Activated CD4-positive, alpha-beta memory T cell treated with anti-CD3 and anti-CD28 coated beads, Interleukin-2, amount 10 ng/mL, durations not matched to agents 7 days and 5 days (primary cell): ENCODE results near the gene ILDR1. TPM values are rescaled to one million over a fixed set of nuclear protein-coding genes. Genes with fewer than 3 reads are reported as not detected.

ENCODE experiments used
- CTCF ChIA-PET: fragments of 350-600 bp; sonication (Branson Sonifier 250); formaldehyde crosslinking; loops from one replicate; lab custom pipeline; 2021; ENCODE audit warnings: antibody characterized with exemption, inconsistent platforms; lab: Charles Lee
- POLR2A ChIA-PET: fragments of 350-600 bp; sonication (Branson Sonifier 250); formaldehyde crosslinking; loops from one replicate; lab custom pipeline; 2021; ENCODE audit warnings: antibody characterized with exemption; lab: Charles Lee
- DNase-seq: peaks from one replicate; pipeline ENCODE4 v3.0.0-alpha.2; 2020
- H3K27ac Mint-ChIP-seq: one replicate; pipeline ENCODE4 v1.8.0; 2021; ENCODE audit warnings: mild to moderate bottlenecking, mixed read lengths
- H3K27me3 Mint-ChIP-seq: one replicate; pipeline ENCODE4 v1.8.0; 2021; ENCODE audit warnings: mixed read lengths
- H3K36me3 Mint-ChIP-seq: one replicate; pipeline ENCODE4 v1.8.0; 2021; ENCODE audit warnings: low read depth, mixed read lengths
- H3K4me1 Mint-ChIP-seq: one replicate; pipeline ENCODE4 v1.8.0; 2021; ENCODE audit warnings: mixed read lengths
- H3K4me3 Mint-ChIP-seq: one replicate; pipeline ENCODE4 v1.8.0; 2021; ENCODE audit warnings: mild to moderate bottlenecking, mixed read lengths
- H3K9me3 Mint-ChIP-seq: one replicate; pipeline ENCODE4 v1.8.0; 2021; ENCODE audit warnings: mixed read lengths
- total RNA-seq, 2 experiments: library from RNA; stranded (reverse); gene quantifications; one replicate each; pipeline ENCODE4 v1.2.3, GENCODE V29; 2021

The ILDR1 gene
- total RNA-seq, 2 experiments from 2014 or later: 1.6 to 1.7 TPM

GRCh38 chr3:121988146-121988545 lies 33.9 kb downstream of the ILDR1 start:
- Mint-ChIP-seq H3K4me1 (peaks cover 23% of the 10 kb centered on the region), H3K27me3 (peaks cover 7% of the 10 kb centered on the region), H3K9me3 (peaks cover 19% of the 10 kb centered on the region), H3K27ac (no peak overlapping the region), H3K4me3 (no peak overlapping the region), H3K36me3 (peaks cover 43% of the 10 kb centered on the region)
- ChIA-PET POLR2A (no interaction called here), CTCF (no interaction called here)
- no peak for DNase-seq

- peaks cover 30% of the 10 kb centered on the region for H3K4me1 Mint-ChIP-seq
- peaks cover 27% of the 10 kb centered on the region for H3K9me3 Mint-ChIP-seq
- ChIA-PET CTCF (interaction anchor here (0.5 kb wide), 1 partner anchor 273 kb away, joined by 3 read pairs; no protein-coding TSS in a partner anchor), POLR2A (no interaction called here)
- no peak overlapping the region for H3K27ac Mint-ChIP-seq
- peaks cover 53% of the 10 kb centered on the region for H3K36me3 Mint-ChIP-seq
- peaks cover 11% of the 10 kb centered on the region for H3K27me3 Mint-ChIP-seq
- no peak overlapping the region for H3K4me3 Mint-ChIP-seq
- no peak for DNase-seq
These were observed 36.2 kb downstream of the ILDR1 start for GRCh38 chr3:121985846-121986245.

- ChIA-PET POLR2A (no interaction called here), CTCF (no interaction called here)
- Mint-ChIP-seq H3K36me3 (peaks cover 56% of the 10 kb centered on the region), H3K27me3 (peaks cover 11% of the 10 kb centered on the region), H3K9me3 (peaks cover 35% of the 10 kb centered on the region), H3K4me3 (no peak overlapping the region), H3K4me1 (peaks cover 31% of the 10 kb centered on the region), H3K27ac (no peak overlapping the region)
- DNase-seq: no peak
These were observed 40.6 kb downstream of the ILDR1 start for GRCh38 chr3:121981473-121981872.

DNA sequence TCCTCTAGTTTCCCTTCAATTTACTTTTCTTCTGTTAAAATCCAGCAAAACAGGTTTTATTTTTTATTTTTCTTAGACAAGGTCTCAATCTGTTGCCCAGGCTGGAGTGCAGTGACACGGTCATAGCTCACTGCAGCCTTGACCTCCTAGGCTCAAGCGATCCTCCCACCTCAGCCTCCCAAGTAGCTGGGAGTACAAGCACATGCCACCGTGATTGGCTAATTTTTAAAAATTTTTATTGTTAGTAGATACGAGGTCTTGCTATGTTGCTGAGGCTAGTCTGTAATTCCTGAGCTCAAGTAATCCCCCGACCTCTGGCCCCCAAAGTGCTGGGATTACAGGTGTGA lies 41.6 kb downstream of the ILDR1 start:
- no peak for DNase-seq
- H3K27me3 Mint-ChIP-seq: peaks cover 11% of the 10 kb centered on the region
- CTCF ChIA-PET: no interaction called here
- peaks cover 37% of the 10 kb centered on the region for H3K9me3 Mint-ChIP-seq
- H3K4me3 Mint-ChIP-seq: no peak overlapping the region
- POLR2A ChIA-PET: interaction anchor here (0.8 kb wide), 1 partner anchor 10 kb away, joined by 4 read pairs; no protein-coding TSS in a partner anchor
- no peak overlapping the region for H3K27ac Mint-ChIP-seq
- peaks cover 56% of the 10 kb centered on the region for H3K36me3 Mint-ChIP-seq
- peaks cover 31% of the 10 kb centered on the region for H3K4me1 Mint-ChIP-seq

DNA sequence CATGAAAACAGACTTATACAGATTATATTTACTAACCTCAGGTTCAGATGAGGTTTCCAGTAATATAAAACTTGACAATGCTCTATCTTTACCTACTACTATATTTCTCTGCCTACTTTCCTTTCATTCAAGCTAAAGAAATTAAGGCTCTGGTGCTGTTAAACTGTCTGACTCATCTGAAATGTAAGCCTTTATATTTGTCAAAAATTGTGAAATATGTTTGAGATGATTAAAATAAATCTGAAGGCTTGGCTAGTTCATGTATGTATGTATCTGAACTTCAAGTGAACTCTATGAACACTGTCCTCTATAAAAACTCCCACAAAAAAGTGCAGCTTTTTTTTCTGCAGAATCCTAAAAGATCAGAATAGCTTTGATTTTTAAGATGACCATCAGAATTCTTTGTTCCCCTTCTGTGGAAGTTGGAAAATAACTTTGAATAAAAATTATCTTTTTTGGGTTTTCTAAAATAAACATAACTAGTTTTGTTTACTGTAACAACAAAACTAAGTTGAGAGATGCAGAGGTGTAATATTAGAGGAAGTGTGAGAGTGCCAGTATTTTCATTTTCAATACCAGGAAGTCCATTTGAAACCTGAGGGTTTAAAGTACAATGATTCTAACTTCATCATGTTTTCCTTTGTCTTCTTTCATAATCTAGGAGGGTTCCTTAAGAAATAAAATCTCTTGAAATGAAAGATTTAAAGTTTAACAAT lies 42.2 kb downstream of the ILDR1 start:
- H3K27ac Mint-ChIP-seq: no peak overlapping the region
- ChIA-PET CTCF (no interaction called here), POLR2A (interaction anchor here (0.8 kb wide), 1 partner anchor 11 kb away, joined by 4 read pairs; no protein-coding TSS in a partner anchor)
- H3K4me3 Mint-ChIP-seq: no peak overlapping the region
- peaks cover 8% of the 10 kb centered on the region for H3K27me3 Mint-ChIP-seq
- peaks cover 56% of the 10 kb centered on the region for H3K36me3 Mint-ChIP-seq
- no peak for DNase-seq
- H3K4me1 Mint-ChIP-seq: peaks cover 29% of the 10 kb centered on the region
- peaks cover 37% of the 10 kb centered on the region for H3K9me3 Mint-ChIP-seq

- POLR2A ChIA-PET: no interaction called here
- DNase-seq: no peak
- Mint-ChIP-seq H3K4me1 (peaks cover 29% of the 10 kb centered on the region), H3K36me3 (peaks cover 55% of the 10 kb centered on the region), H3K4me3 (no peak overlapping the region), H3K9me3 (peaks cover 38% of the 10 kb centered on the region), H3K27me3 (peaks cover 8% of the 10 kb centered on the region), H3K27ac (no peak overlapping the region)
- CTCF ChIA-PET: no interaction called here
These were observed 42.8 kb downstream of the ILDR1 start for GRCh38 chr3:121979246-121979645.

GRCh38 chr3:121976727-121977126 lies 45.3 kb downstream of the ILDR1 start:
- peaks cover 28% of the 10 kb centered on the region for H3K9me3 Mint-ChIP-seq
- no peak for DNase-seq
- CTCF ChIA-PET: no interaction called here
- H3K36me3 Mint-ChIP-seq: peaks cover 43% of the 10 kb centered on the region
- H3K27ac Mint-ChIP-seq: no peak overlapping the region
- POLR2A ChIA-PET: no interaction called here
- H3K4me1 Mint-ChIP-seq: peaks cover 28% of the 10 kb centered on the region
- peaks cover 4% of the 10 kb centered on the region for H3K27me3 Mint-ChIP-seq
- H3K4me3 Mint-ChIP-seq: no peak overlapping the region

DNA sequence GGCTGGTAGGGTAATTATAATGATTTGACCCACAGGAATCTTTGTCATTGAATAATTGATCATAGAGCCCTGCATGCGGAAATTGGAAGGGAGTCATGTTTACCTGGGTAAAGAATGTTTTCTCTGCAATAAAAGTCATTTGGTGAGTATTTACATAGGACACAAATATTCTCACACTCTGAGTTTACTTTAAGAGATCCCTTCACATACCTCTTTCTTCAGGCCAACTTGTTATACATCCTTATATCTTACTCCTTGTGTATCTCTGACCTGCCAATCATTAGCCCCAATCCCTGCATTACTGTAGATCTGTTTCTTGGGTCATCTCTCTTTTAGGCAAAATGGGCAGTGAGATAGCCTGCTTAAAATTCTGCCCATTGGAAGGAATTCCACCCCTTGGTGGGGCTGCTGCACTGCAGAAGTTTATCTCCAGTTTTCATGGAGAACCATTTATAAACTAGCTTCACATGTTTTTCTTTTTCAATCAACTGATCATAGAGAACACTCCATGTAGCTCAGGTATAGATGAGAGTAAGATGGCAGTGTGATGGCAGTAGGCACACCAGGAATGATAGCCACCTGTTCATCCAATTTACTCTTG lies 46.2 kb downstream of the ILDR1 start:
- Mint-ChIP-seq H3K4me3 (no peak overlapping the region), H3K27ac (no peak overlapping the region), H3K36me3 (peaks cover 35% of the 10 kb centered on the region), H3K9me3 (peaks cover 27% of the 10 kb centered on the region), H3K27me3 (no peaks in the 10 kb centered on the region), H3K4me1 (peaks cover 22% of the 10 kb centered on the region)
- no peak for DNase-seq
- ChIA-PET POLR2A (no interaction called here), CTCF (no interaction called here)

DNA sequence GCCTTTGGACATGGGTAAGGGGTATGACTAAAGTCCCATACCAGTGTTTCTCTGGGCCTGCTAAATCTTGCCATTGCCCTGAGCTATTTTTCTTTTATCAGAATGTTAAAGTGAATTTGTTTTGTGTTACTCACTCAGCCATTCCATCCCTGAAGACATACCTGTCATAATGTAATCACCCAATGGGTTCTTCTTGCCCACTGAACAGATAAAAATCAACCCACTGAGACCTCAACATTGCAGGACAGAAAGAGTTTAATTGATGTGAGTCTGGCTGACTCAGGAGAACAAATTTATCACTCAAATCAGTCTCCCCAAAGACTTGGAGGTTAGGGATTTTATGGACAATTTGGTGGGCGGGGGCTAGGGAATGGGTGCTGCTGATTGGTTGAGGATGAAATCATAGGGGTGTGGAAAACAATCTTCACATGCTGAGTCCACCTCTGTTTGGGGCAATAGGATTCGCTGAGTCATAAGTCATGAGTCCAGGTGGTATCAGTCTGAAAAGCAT lies 47.4 kb downstream of the ILDR1 start:
- H3K36me3 Mint-ChIP-seq: peaks cover 36% of the 10 kb centered on the region
- no peak for DNase-seq
- H3K9me3 Mint-ChIP-seq: peaks cover 27% of the 10 kb centered on the region
- ChIA-PET POLR2A (no interaction called here), CTCF (no interaction called here)
- H3K27ac Mint-ChIP-seq: no peak overlapping the region
- H3K27me3 Mint-ChIP-seq: no peaks in the 10 kb centered on the region
- H3K4me1 Mint-ChIP-seq: peaks cover 18% of the 10 kb centered on the region
- no peak overlapping the region for H3K4me3 Mint-ChIP-seq

DNA sequence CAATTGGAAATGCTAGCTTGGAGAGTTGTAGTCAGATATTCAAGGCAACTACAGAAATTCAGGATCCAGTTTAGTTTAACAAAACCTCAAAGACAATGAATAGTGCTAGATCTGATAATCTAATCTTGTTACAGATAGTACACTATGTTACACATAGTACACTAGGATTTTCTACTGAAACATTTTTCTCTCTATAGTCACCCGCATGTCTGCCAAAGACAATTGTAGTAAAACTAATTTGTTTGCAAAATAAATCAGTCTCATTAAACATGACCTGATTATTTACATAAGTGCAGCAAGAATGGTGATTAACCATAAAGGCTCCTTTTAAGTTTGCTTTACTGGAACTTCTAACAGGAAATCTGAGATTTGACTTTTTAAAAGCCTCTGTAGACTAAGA lies 52.0 kb downstream of the ILDR1 start:
- no peak overlapping the region for H3K4me3 Mint-ChIP-seq
- H3K4me1 Mint-ChIP-seq: peaks cover 15% of the 10 kb centered on the region
- no peak for DNase-seq
- no peak overlapping the region for H3K27ac Mint-ChIP-seq
- H3K36me3 Mint-ChIP-seq: peaks cover 30% of the 10 kb centered on the region
- peaks cover 30% of the 10 kb centered on the region for H3K9me3 Mint-ChIP-seq
- peaks cover 17% of the 10 kb centered on the region for H3K27me3 Mint-ChIP-seq
- ChIA-PET POLR2A (interaction anchor here (1.0 kb wide), 1 partner anchor 106 kb away, joined by 3 read pairs; no protein-coding TSS in a partner anchor), CTCF (no interaction called here)

DNA sequence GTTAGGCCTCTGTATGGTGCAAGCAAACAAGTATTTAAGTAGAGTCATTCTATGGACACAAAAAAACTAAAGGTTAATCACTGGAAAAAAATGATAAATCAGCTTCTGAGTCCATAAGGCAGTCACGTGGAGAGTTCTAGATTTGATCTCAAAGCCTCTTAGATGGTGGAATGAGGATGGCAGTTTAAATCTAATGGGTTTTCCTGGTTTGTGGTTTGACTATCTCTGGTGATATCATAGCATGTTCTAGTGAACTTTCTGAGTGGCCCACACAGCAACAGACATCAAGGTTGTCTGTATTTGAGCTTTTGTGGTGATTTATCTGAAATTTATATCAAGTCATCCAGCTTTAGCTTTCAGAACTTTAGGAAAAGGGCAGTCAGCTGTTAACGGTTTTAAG lies 52.4 kb downstream of the ILDR1 start:
- H3K4me3 Mint-ChIP-seq: no peak overlapping the region
- ChIA-PET POLR2A (interaction anchor here (1.0 kb wide), 1 partner anchor 106 kb away, joined by 3 read pairs; no protein-coding TSS in a partner anchor), CTCF (interaction anchor here (0.9 kb wide), 1 partner anchor 124 kb away, joined by 3 read pairs; no protein-coding TSS in a partner anchor)
- H3K27me3 Mint-ChIP-seq: peaks cover 19% of the 10 kb centered on the region
- peaks cover 15% of the 10 kb centered on the region for H3K4me1 Mint-ChIP-seq
- H3K9me3 Mint-ChIP-seq: peaks cover 27% of the 10 kb centered on the region
- no peak for DNase-seq
- peaks cover 27% of the 10 kb centered on the region for H3K36me3 Mint-ChIP-seq
- H3K27ac Mint-ChIP-seq: no peak overlapping the region

DNA sequence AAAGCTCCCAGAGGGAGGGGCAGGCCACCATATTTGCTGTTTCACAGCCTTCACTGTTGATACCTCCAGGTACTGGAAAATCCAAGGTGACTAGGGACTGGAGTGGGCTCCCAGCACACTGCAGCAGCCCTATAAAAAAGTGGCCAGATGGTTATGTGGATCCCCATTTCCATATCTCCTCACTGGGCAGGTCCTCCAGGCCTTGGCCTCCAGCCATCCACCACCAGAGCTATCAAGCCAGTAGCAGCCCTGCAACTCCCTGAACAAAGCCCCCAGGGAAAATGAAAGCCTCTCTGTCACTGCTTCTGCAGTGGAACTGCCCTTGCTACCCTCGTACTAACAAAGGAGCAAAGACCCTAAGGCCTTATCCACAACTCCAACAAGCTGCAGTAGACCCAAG lies 58.4 kb downstream of the ILDR1 start:
- Mint-ChIP-seq H3K4me3 (no peak overlapping the region), H3K4me1 (no peaks in the 10 kb centered on the region), H3K27me3 (peaks cover 21% of the 10 kb centered on the region), H3K27ac (no peak overlapping the region), H3K9me3 (peaks cover 20% of the 10 kb centered on the region), H3K36me3 (peaks cover 44% of the 10 kb centered on the region)
- ChIA-PET CTCF (no interaction called here), POLR2A (no interaction called here)
- DNase-seq: no peak

- Mint-ChIP-seq H3K36me3 (peaks cover 49% of the 10 kb centered on the region), H3K4me3 (no peak overlapping the region), H3K27ac (no peak overlapping the region), H3K9me3 (peaks cover 16% of the 10 kb centered on the region), H3K27me3 (peaks cover 19% of the 10 kb centered on the region), H3K4me1 (no peaks in the 10 kb centered on the region)
- CTCF ChIA-PET: no interaction called here
- POLR2A ChIA-PET: no interaction called here
- no peak for DNase-seq
These were observed 59.6 kb downstream of the ILDR1 start for GRCh38 chr3:121962443-121962842.
